GM10847 (cell line): ENCODE measurements around the gene SLC2A8.

ENCODE experiments used
- POLR2A ChIP-seq: IDR thresholded peaks from 2 replicates; pipeline ENCODE4 v1.6.1; 2011; ENCODE audit not compliant: insufficient read length; ENCODE audit errors: extremely low read depth

Gene SLC2A8

GRCh38 chr9:127450830-127451607 lies 54.0 kb downstream of the SLC2A8 start, which contains the start of the genes LRSAM1 and RPL12:
Gene LRSAM1, plus strand, starts transcription at chr9:127451510. Its CDS starts 3,018 bp downstream, at chr9:127454528.
Gene RPL12, minus strand, starts transcription at chr9:127451406. Its CDS starts 89 bp downstream, at chr9:127451317.
- peak; percentile 99 for TF ChIP-seq POLR2A

- TF ChIP-seq POLR2A, result no peak
Observed at GRCh38 chr9:127451608-127451857, 54.6 kb downstream of the SLC2A8 start.

GRCh38 chr9:127451858-127452656 lies 55.1 kb downstream of the SLC2A8 start:
- no peak for TF ChIP-seq POLR2A

- TF ChIP-seq POLR2A, result no peak
Observed at GRCh38 chr9:127452691-127453090, 55.7 kb downstream of the SLC2A8 start.

- TF ChIP-seq POLR2A, result no peak
Observed at GRCh38 chr9:127455324-127455992, 58.5 kb downstream of the SLC2A8 start.

GRCh38 chr9:127457191-127457878 lies 60.4 kb downstream of the SLC2A8 start:
- no peak for TF ChIP-seq POLR2A
